IMR-90 (cell line): ENCODE data around the gene ACSBG1. TPM values are rescaled to one million over a fixed set of nuclear protein-coding genes. Genes with fewer than 3 reads are reported as not detected.

Source experiments
- NFE2L2 ChIP-seq: fragments of 150-350 bp; IDR thresholded peaks from 2 replicates; pipeline ENCODE4 v1.6.1; 2016; ENCODE audit warnings: low read depth, mild to moderate bottlenecking, low read length
- polyA plus RNA-seq, 3 experiments: library from polyadenylated mRNA; depleted of rRNA; stranded (reverse); fragments of >200 nt; gene quantifications; 2 replicates each; pipeline ENCODE4 v1.2.3, GENCODE V29; 2012; ENCODE audit warnings: low replicate concordance in 1 of 3
- total RNA-seq: library from RNA; depleted of rRNA; stranded (reverse); fragments of >200 nt; gene quantifications from 2 replicates; pipeline ENCODE4 v1.2.3, GENCODE V29; 2012
- TF ChIP-seq, protein P1 (sequence below): fragments of 150-350 bp; IDR thresholded peaks from 2 replicates; pipeline ENCODE4 v1.6.1; 2017; ENCODE audit warnings: mild to moderate bottlenecking, antibody characterized with exemption, low read length, low read depth

Gene ACSBG1
- total and polyA plus RNA-seq, 2 of the 4 experiments (the other 2 are of a cell fraction): 0.02 TPM; not detected in 1

- TF ChIP-seq, protein P1, sequence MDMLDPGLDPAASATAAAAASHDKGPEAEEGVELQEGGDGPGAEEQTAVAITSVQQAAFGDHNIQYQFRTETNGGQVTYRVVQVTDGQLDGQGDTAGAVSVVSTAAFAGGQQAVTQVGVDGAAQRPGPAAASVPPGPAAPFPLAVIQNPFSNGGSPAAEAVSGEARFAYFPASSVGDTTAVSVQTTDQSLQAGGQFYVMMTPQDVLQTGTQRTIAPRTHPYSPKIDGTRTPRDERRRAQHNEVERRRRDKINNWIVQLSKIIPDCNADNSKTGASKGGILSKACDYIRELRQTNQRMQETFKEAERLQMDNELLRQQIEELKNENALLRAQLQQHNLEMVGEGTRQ: no peak
- no peak for TF ChIP-seq NFE2L2
These were observed 29.7 kb downstream of the ACSBG1 start (continued) for GRCh38 chr15:78204351-78205309.
